ENCODE measurements around the gene MAP4K3. TPM values are rescaled to one million over a fixed set of nuclear protein-coding genes. Genes with fewer than 3 reads are reported as not detected.
"Not testable (repeated sequence)": the region's sequence is repeated elsewhere in the genome, so short reads cannot be mapped to it uniquely, and the experiment has no call there.

MAP4K3 gene
- total and polyA plus RNA-seq, 2 donors (not counting 1 experiment from before 2014, with no cell fraction given): 1.3 to 28.3 TPM

DNA sequence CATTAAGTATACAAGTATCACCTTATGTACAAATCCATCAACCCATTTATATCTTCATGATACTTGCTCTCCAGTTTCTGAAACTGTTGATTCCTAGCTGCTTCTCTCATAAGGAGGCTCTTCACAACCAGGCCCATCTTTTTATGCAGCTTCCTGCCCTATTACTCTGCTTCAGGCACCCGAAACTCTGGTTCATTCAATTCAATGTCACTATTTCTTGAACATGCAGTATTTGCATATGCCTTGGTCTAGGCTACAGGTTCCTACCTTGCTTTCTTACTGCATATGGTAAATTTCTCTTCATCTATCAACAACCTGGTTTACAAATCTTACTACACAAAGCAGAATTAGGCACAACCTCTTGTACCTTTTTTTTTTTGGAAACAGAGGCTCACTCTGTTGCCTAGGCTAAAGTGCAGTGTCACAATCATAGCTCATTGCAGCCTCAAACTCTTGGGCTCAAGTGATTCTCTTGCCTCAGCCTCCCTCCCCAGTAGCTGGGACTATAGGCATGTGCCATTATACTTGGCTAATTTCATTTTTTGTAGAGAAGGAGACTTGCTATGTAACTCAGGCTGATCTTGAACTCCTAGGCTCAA, 190.6 kb downstream of the MAP4K3 start:
- Histone ChIP-seq H4K20me1 (ENCODE audit: control insufficient read depth, insufficient read depth, low read length, poor library complexity, severe bottlenecking) (no peaks in the 10 kb centered on the region), H3K79me2 (ENCODE audit: control insufficient read depth, insufficient read depth, low read length) (no peaks in the 10 kb centered on the region), H3K27ac (ENCODE audit: low read length in 2 of 2) (no peak overlapping the region), H3K9me3 (ENCODE audit: control extremely low read depth in 1 of 3, control insufficient read depth in 2 of 3, insufficient read depth in 1 of 3, low read length in 2 of 3) (peaks cover 0 to 10% (median 2%) of the 10 kb centered on the region in 3 donors), H3K4me2 (replicated peaks; ENCODE audit: low read depth, low read length, poor library complexity, severe bottlenecking) (no peak overlapping the region), H3K9ac (ENCODE audit: low read length) (no peak overlapping the region), H3K27me3 (replicated peaks in 1 of 4; ENCODE audit: control extremely low read depth in 1 of 4, control insufficient read depth in 3 of 4, insufficient read depth in 4 of 4, low read length in 3 of 4) (no peaks in the 10 kb centered on the region), H3K36me3 (replicated peaks in 1 of 2; ENCODE audit: control extremely low read depth in 1 of 2, control insufficient read depth in 1 of 2, extremely low read depth in 1 of 2, insufficient read depth in 2 of 2, low read length in 1 of 2) (peaks cover 0 to 2% of the 10 kb centered on the region in 2 experiments), H3K4me3 (ENCODE audit: control extremely low read depth in 1 of 5, extremely low read depth in 1 of 5, insufficient read depth in 1 of 5, low read depth in 2 of 5, low read length in 4 of 5) (no peak overlapping the region), H3K4me1 (ENCODE audit: control insufficient read depth in 2 of 2, insufficient read depth in 2 of 2, low read length in 2 of 2) (peaks cover 0 to 10% of the 10 kb centered on the region in 2 donors), H2AFZ (ENCODE audit: insufficient read depth, low read depth, low read length, poor library complexity, severe bottlenecking) (no peak overlapping the region)
- WGBS (ENCODE audit: insufficient coverage): 88% methylated on average over 1 of the region's 1 CpG
- POLR2A ChIA-PET: interaction anchor here (0.7 kb wide), 1 partner anchor 1261 kb away, joined by 4 read pairs; no protein-coding TSS in a partner anchor
- Mint-ChIP-seq H3K4me3 (peak overlapping the region; percentile 5), H3K9me3 (ENCODE audit: insufficient read depth) (no peaks in the 10 kb centered on the region), H3K27me3 (no peaks in the 10 kb centered on the region), H3K27ac (no peak overlapping the region), H3K4me1 (peaks cover 22% of the 10 kb centered on the region)
- intact Hi-C loops (cut with micrococcal nuclease): no loop called here
- DNase-seq (no peak), ATAC-seq (ENCODE audit: low read depth) (no peak)
- TF ChIP-seq, protein P1, sequence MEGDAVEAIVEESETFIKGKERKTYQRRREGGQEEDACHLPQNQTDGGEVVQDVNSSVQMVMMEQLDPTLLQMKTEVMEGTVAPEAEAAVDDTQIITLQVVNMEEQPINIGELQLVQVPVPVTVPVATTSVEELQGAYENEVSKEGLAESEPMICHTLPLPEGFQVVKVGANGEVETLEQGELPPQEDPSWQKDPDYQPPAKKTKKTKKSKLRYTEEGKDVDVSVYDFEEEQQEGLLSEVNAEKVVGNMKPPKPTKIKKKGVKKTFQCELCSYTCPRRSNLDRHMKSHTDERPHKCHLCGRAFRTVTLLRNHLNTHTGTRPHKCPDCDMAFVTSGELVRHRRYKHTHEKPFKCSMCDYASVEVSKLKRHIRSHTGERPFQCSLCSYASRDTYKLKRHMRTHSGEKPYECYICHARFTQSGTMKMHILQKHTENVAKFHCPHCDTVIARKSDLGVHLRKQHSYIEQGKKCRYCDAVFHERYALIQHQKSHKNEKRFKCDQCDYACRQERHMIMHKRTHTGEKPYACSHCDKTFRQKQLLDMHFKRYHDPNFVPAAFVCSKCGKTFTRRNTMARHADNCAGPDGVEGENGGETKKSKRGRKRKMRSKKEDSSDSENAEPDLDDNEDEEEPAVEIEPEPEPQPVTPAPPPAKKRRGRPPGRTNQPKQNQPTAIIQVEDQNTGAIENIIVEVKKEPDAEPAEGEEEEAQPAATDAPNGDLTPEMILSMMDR (IDR thresholded peaks at IDR 0.05): no peak
- TF ChIP-seq EZH2 (IDR thresholded peaks at IDR 0.05; ENCODE audit: borderline replicate concordance, insufficient read depth, low read depth, low read length, poor library complexity, severe bottlenecking): no peak
- CTCF ChIA-PET: no interaction called here

DNA sequence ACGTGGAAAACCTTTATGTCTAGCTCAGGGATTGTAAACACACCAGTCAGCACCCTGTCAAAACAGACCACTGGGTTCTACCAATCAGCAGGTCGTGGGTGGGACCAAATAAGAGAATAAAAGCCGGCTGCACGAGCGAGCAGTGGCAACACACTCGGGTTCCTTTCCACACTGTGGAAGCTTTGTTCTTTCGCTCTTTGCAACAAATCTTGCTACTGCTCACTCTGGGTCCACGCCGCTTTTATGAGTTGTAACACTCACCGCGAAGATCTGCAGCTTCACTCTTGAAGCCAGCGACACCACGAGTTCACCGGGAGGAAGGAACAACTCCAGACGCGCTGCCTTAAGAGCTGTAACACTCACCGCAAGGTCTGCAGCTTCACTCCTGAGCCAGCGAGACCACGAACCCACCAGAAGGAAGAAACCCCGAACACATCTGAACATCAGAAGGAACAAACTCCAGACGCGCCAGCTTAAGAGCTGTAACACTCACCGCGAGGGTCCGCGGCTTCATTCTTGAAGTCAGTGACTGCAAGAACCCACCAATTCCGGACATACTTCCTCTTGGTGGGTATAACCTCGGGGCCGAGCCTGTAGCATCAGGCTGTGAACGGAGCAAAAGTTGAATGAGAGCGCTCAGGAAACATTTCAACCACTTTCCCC, 192.0 kb downstream of the MAP4K3 start:
- H3K9me3 Mint-ChIP-seq (ENCODE audit: insufficient read depth); H3K27me3 Mint-ChIP-seq; H3K79me2 ChIP-seq (ENCODE audit: control insufficient read depth, insufficient read depth, low read length); H4K20me1 ChIP-seq (ENCODE audit: control insufficient read depth, insufficient read depth, low read length, poor library complexity, severe bottlenecking); H3K36me3 ChIP-seq (replicated peaks in 1 of 2; ENCODE audit: control extremely low read depth in 1 of 2, control insufficient read depth in 1 of 2, extremely low read depth in 1 of 2, insufficient read depth in 2 of 2, low read length in 1 of 2); intact Hi-C loops (cut with micrococcal nuclease); POLR2A ChIA-PET; H3K9me3 ChIP-seq (ENCODE audit: control extremely low read depth in 1 of 3, control insufficient read depth in 2 of 3, insufficient read depth in 1 of 3, low read length in 2 of 3); H3K27me3 ChIP-seq (replicated peaks in 1 of 4; ENCODE audit: control extremely low read depth in 1 of 4, control insufficient read depth in 3 of 4, insufficient read depth in 4 of 4, low read length in 3 of 4): not testable (repeated sequence)
- H3K9ac ChIP-seq (ENCODE audit: low read length): peak overlapping the region; percentile 61
- 64% methylated on average over 30 of the region's 31 CpGs for WGBS (ENCODE audit: insufficient coverage)
- peaks cover 0 to 10% of the 10 kb centered on the region in 2 donors for H3K4me1 ChIP-seq (ENCODE audit: control insufficient read depth in 2 of 2, insufficient read depth in 2 of 2, low read length in 2 of 2)
- ATAC-seq (ENCODE audit: low read depth) (peak; percentile 53), DNase-seq (peak; percentile 31)
- Mint-ChIP-seq H3K27ac (peak overlapping the region; percentile 74), H3K4me3 (peak overlapping the region; percentile 93), H3K4me1 (peaks cover 22% of the 10 kb centered on the region)
- H2AFZ ChIP-seq (ENCODE audit: insufficient read depth, low read depth, low read length, poor library complexity, severe bottlenecking): peak overlapping the region; percentile 58
- peak overlapping the region in 4 of 5 experiments; percentile 12 to 58 (median 54) for H3K4me3 ChIP-seq (ENCODE audit: control extremely low read depth in 1 of 5, extremely low read depth in 1 of 5, insufficient read depth in 1 of 5, low read depth in 2 of 5, low read length in 4 of 5)
- peak overlapping the region; percentile 63 for H3K4me2 ChIP-seq (replicated peaks; ENCODE audit: low read depth, low read length, poor library complexity, severe bottlenecking)
- CTCF ChIA-PET: interaction anchor here (0.7 to 1.7 kb wide), 6 partner anchors 8 to 485 kb away, joined by 3 to 8 read pairs (median 4); no protein-coding TSS in a partner anchor
- H3K27ac ChIP-seq (ENCODE audit: low read length in 2 of 2): peak overlapping the region in 1 of 2 donors; percentile 42

DNA sequence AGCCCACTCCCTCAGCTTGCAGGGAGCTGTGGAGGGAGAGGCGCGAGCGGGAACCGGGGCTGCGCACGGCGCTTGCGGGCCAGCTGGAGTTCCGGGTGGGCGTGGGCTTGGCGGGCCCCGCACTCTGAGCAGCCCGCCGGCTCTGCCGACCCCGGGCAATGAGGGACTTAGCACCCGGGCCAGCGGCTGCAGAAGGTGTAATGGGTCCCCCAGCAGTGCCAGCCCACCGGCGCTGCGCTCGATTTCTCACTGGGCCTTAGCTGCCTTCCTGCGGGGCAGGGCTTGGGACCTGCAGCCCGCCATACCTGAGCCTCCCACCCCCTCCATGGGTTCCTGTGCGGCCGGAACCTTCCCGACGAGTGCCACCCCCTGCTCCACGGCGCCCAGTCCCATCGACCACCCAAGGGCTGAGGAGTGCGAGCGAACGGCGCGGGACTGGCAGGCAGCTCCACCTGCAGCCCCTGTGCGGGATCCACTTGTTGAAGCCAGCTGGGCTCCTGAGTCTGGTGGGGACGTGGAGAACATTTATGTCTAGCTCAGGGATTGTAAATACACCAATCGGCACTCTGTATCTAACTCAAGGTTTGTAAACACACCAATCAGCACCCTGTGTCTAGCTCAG, 192.7 kb downstream of the MAP4K3 start:
- Histone ChIP-seq H3K4me1 (ENCODE audit: control insufficient read depth in 2 of 2, insufficient read depth in 2 of 2, low read length in 2 of 2) (peaks cover 0 to 10% of the 10 kb centered on the region in 2 donors), H2AFZ (ENCODE audit: insufficient read depth, low read depth, low read length, poor library complexity, severe bottlenecking) (peak overlapping the region; percentile 87), H3K4me2 (replicated peaks; ENCODE audit: low read depth, low read length, poor library complexity, severe bottlenecking) (peak overlapping the region; percentile 87), H3K4me3 (ENCODE audit: control extremely low read depth in 1 of 5, extremely low read depth in 1 of 5, insufficient read depth in 1 of 5, low read depth in 2 of 5, low read length in 4 of 5) (peak overlapping the region in 2 of 5 experiments; percentile 51 to 54), H3K27ac (ENCODE audit: low read length in 2 of 2) (peak overlapping the region in 1 of 2 donors; percentile 46), H3K9ac (ENCODE audit: low read length) (peak overlapping the region; percentile 44)
- peaks cover 22% of the 10 kb centered on the region for H3K4me1 Mint-ChIP-seq
- 98% methylated on average over 37 of the region's 39 CpGs for WGBS (ENCODE audit: insufficient coverage)
- POLR2A ChIA-PET; H3K9me3 Mint-ChIP-seq (ENCODE audit: insufficient read depth); H3K36me3 ChIP-seq (replicated peaks in 1 of 2; ENCODE audit: control extremely low read depth in 1 of 2, control insufficient read depth in 1 of 2, extremely low read depth in 1 of 2, insufficient read depth in 2 of 2, low read length in 1 of 2); H3K79me2 ChIP-seq (ENCODE audit: control insufficient read depth, insufficient read depth, low read length); DNase-seq; H3K27me3 ChIP-seq (replicated peaks in 1 of 4; ENCODE audit: control extremely low read depth in 1 of 4, control insufficient read depth in 3 of 4, insufficient read depth in 4 of 4, low read length in 3 of 4); H3K9me3 ChIP-seq (ENCODE audit: control extremely low read depth in 1 of 3, control insufficient read depth in 2 of 3, insufficient read depth in 1 of 3, low read length in 2 of 3); ATAC-seq (ENCODE audit: low read depth); H4K20me1 ChIP-seq (ENCODE audit: control insufficient read depth, insufficient read depth, low read length, poor library complexity, severe bottlenecking); intact Hi-C loops (cut with micrococcal nuclease); H3K27me3 Mint-ChIP-seq: not testable (repeated sequence)
- peak overlapping the region; percentile 93 for H3K4me3 Mint-ChIP-seq
- H3K27ac Mint-ChIP-seq: peak overlapping the region; percentile 74
- CTCF ChIA-PET: interaction anchor here (0.7 to 1.7 kb wide), 6 partner anchors 9 to 486 kb away, joined by 3 to 8 read pairs (median 4); no protein-coding TSS in a partner anchor

Measured in B cell (primary cell).